Karpas-422 (cell line): Measurements from ENCODE around the gene FBXO10. TPM values are rescaled to one million over a fixed set of nuclear protein-coding genes. Genes with fewer than 3 reads are reported as not detected.

Experiments
- total RNA-seq: library from RNA; depleted of rRNA; stranded (reverse); fragments of >200 nt; shearing (Covaris generic); gene quantifications from 2 replicates; pipeline ENCODE4 v1.2.3, GENCODE V29; 2014; ENCODE audit warnings: low replicate concordance; rRNA removed

Gene FBXO10
- total RNA-seq, 1 experiment from 2014 or later, result 25.8 TPM

Other genes with a start within 250 kb of the FBXO10 start
- 234 and 345 TPM in 2 replicates for gene GRHPR, start 153.7 kb downstream of the FBXO10 start, total RNA-seq
- 24.6 and 31.3 TPM in 2 replicates for gene ZBTB5, start 110.9 kb downstream of the FBXO10 start, total RNA-seq
- 39.8 and 46.9 TPM in 2 replicates for gene POLR1E, start 90.4 kb downstream of the FBXO10 start, total RNA-seq
- 262 and 265 TPM in 2 replicates for gene TOMM5, start 16.2 kb upstream of the FBXO10 start, total RNA-seq
- gene FRMPD1, start 74.6 kb upstream of the FBXO10 start, total RNA-seq, result 0.07 TPM in 1 of 2 replicates, not detected in the other
- gene TRMT10B, start 177.4 kb upstream of the FBXO10 start, total RNA-seq, result 5.5 and 6.9 TPM in 2 replicates
- gene EXOSC3, start 208.7 kb upstream of the FBXO10 start, total RNA-seq, result 36.0 and 98.9 TPM in 2 replicates
- 24.6 and 34.8 TPM in 2 replicates for gene DCAF10, start 224.4 kb upstream of the FBXO10 start, total RNA-seq